ENCODE measurements around the gene COLEC12. TPM values are rescaled to one million over a fixed set of nuclear protein-coding genes. Genes with fewer than 3 reads are reported as not detected.

COLEC12 gene
- total RNA-seq, 4 donors from 2014 or later, result 1.4 to 12.2 (median 4.0) TPM

DNA sequence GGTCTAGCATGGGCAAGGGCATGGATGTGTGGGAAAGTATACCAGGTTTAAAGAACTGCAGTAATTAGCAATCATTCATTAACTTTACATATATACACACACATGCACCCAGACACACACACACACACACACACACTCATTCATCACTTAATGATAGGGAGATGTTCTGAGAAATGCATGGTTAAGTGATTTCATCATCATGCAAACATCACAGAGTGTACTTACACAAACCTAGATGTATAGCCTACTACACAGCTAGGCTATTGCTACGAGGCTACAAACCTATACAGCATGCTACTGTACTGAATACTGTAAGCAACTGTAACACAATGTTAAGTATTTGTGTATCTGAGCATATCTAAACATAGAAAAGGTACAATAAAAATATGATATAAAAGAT, 83.6 kb downstream of the COLEC12 start:
- H3K27ac ChIP-seq, result peak overlapping the region in 1 of 4 donors; percentile 49
- 67 to 100% methylated on average over 1 of the region's 1 CpG for WGBS, 2 donors
- no peak overlapping the region for H3K4me3 ChIP-seq
- no peak for TF ChIP-seq POLR2A (IDR thresholded peaks at IDR 0.05)
- TF ChIP-seq, protein P1, sequence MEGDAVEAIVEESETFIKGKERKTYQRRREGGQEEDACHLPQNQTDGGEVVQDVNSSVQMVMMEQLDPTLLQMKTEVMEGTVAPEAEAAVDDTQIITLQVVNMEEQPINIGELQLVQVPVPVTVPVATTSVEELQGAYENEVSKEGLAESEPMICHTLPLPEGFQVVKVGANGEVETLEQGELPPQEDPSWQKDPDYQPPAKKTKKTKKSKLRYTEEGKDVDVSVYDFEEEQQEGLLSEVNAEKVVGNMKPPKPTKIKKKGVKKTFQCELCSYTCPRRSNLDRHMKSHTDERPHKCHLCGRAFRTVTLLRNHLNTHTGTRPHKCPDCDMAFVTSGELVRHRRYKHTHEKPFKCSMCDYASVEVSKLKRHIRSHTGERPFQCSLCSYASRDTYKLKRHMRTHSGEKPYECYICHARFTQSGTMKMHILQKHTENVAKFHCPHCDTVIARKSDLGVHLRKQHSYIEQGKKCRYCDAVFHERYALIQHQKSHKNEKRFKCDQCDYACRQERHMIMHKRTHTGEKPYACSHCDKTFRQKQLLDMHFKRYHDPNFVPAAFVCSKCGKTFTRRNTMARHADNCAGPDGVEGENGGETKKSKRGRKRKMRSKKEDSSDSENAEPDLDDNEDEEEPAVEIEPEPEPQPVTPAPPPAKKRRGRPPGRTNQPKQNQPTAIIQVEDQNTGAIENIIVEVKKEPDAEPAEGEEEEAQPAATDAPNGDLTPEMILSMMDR (IDR thresholded peaks at IDR 0.05), result no peak
- intact Hi-C loops (cut with DNase I), result no loop called here
- H3K27me3 ChIP-seq, result no peaks in the 10 kb centered on the region
- peaks cover 0 to 11% (median 0%) of the 10 kb centered on the region in 3 donors for H3K4me1 ChIP-seq
- H3K36me3 ChIP-seq, result no peaks in the 10 kb centered on the region
- no peaks in the 10 kb centered on the region for H3K9me3 ChIP-seq
- DNase-seq, result no peak

DNA sequence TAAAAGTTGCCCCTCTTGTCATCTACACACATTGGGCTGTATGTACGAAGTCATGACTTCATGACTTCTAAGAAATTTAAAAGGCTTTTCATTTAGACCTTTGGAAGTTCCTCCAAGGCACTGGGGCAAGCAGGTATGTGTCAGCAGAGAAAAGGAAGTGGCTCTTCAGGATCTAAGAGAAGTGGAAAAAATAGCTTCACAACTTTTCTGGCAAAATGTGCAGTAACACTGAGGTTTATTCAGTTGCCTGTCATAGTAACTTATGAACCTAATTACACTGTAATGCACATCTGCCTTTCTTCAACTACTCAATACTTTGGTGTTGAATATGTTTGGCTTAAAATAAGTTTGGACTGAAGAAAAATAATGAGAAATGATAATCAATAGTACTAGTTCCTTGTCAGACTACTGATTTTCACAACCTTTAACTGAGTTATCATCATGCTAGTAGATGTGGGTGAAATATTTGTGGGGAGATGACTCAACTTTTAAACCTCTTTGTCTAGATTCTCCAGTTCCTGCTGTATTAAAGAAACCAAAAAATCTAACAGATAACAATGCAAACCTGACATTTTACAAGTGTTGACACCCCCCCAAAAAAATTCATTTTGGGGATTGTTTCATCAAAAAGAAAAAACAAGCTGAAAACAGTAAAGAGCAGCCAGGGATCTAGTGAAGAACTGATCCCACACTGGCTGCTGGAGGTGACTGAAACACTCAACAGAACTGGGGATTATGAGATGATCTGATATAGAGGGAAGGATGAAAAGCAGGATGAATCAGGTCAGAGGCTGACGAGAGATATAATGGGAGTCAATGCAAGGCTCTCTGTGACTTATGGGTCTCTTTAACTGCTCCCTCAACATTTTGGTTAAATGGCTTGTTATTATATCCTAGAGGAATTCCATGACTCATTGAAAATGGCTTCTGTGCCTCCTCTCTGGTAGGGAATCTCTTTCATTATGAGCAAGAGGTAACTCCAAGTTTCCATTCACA, 84.6 kb downstream of the COLEC12 start:
- 76 to 97% methylated on average over 2 of the region's 2 CpGs for WGBS, 2 donors
- no peak for TF ChIP-seq POLR2A (IDR thresholded peaks at IDR 0.05)
- TF ChIP-seq, protein P1 (IDR thresholded peaks at IDR 0.05), result no peak
- Histone ChIP-seq H3K27me3 (no peaks in the 10 kb centered on the region), H3K4me1 (peaks cover 0 to 2% (median 0%) of the 10 kb centered on the region in 3 donors), H3K36me3 (no peaks in the 10 kb centered on the region), H3K9me3 (no peaks in the 10 kb centered on the region), H3K4me3 (no peak overlapping the region), H3K27ac (no peak overlapping the region)
- no peak for DNase-seq
- intact Hi-C loops (cut with DNase I), result no loop called here

DNA sequence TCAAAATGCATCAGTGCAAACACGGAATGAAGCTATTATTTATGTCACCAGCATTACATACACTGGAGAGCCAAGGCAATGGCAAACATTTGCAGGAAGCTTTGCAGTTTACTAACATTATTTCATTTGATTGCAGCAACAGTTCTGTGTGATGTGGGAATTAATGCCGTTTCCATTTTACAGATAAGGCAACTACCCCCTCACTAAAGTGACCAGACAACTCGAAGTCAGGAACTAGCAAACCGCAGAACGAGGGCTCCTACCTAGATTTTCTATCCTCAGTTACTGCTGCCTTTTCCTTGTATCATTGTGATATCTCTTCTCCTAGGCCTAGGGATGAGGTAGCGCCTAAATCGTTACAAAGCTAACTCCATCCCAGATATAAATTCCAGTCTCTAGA, 85.5 kb downstream of the COLEC12 start:
- no peak overlapping the region for H3K4me3 ChIP-seq
- WGBS, 2 donors, result 82 to 84% methylated on average over 7 of the region's 7 CpGs
- intact Hi-C loops (cut with DNase I), result no loop called here
- H3K36me3 ChIP-seq, result no peaks in the 10 kb centered on the region
- H3K27me3 ChIP-seq, result no peaks in the 10 kb centered on the region
- H3K27ac ChIP-seq, result no peak overlapping the region
- no peaks in the 10 kb centered on the region for H3K4me1 ChIP-seq
- TF ChIP-seq, protein P1 (IDR thresholded peaks at IDR 0.05), result no peak
- no peak for TF ChIP-seq POLR2A (IDR thresholded peaks at IDR 0.05)
- DNase-seq, result no peak
- H3K9me3 ChIP-seq, result no peaks in the 10 kb centered on the region

- H3K36me3 ChIP-seq, result no peaks in the 10 kb centered on the region
- H3K4me3 ChIP-seq, result no peak overlapping the region
- H3K27ac ChIP-seq, result no peak overlapping the region
- H3K9me3 ChIP-seq, result no peaks in the 10 kb centered on the region
- no peaks in the 10 kb centered on the region for H3K4me1 ChIP-seq
- no peak for TF ChIP-seq POLR2A (IDR thresholded peaks at IDR 0.05)
- TF ChIP-seq, protein P1 (IDR thresholded peaks at IDR 0.05), result no peak
- DNase-seq, result no peak
- 45 to 55% methylated on average over 3 of the region's 3 CpGs for WGBS, 2 donors
- H3K27me3 ChIP-seq, result no peaks in the 10 kb centered on the region
- intact Hi-C loops (cut with DNase I), result no loop called here
Observed at GRCh38 chr18:413233-413632, 87.3 kb downstream of the COLEC12 start.

GRCh38 chr18:410047-410455, 90.5 kb downstream of the COLEC12 start:
- Histone ChIP-seq H3K9me3 (peaks cover 0 to 5% (median 0%) of the 10 kb centered on the region in 3 donors), H3K4me1 (peaks cover 0 to 11% (median 0%) of the 10 kb centered on the region in 3 donors), H3K27ac (no peak overlapping the region), H3K4me3 (no peak overlapping the region), H3K36me3 (no peaks in the 10 kb centered on the region), H3K27me3 (no peaks in the 10 kb centered on the region)
- intact Hi-C loops (cut with DNase I), result no loop called here
- no peak for DNase-seq
- TF ChIP-seq, protein P1 (IDR thresholded peaks at IDR 0.05), result no peak
- no peak for TF ChIP-seq POLR2A (IDR thresholded peaks at IDR 0.05)
